Measurements from ENCODE around the gene ZSCAN5A.
"Not testable (repeated sequence)": the region's sequence is repeated elsewhere in the genome, so short reads cannot be mapped to it uniquely, and the experiment has no call there.

The ZSCAN5A gene

DNA sequence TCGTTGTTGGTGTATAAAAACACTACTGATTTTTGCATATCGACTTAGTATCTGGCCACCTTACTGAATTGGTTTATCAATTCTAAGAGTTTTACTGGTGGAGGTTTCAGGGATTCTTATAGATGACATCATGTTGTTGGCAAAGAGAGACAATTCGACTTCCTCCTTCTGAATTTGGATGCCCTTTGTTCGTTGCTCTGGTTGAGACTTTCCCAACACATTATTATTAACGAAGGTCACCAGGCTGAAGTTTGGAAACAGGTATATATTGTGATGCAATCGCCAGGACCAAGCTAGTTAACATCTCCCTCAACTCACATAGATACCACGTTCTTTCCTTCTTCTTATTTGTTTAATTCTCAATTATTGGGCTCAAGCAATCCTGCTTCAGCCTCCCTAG, 115.0 kb downstream of the ZSCAN5A start:
- DNase-seq, result no peak

DNA sequence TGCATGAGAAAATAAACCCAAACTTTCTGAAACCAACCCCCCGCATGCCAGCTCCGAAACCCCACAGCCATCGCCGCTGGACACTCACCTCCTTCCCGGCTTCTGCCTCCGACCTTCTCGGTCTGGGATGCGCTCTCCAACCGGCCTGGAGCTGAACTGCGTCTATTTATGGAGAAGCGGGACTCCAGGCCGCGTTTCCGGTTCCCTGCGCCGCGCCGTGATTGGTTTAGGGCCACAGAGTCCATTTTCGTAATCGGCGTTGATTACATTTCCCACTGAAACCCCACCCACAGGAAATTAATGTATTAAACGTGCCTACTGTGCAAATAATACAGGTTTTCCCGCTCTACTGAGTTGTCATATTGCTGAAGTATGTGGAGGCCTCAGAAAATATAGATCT, 117.0 kb downstream of the ZSCAN5A start, which contains the start of gene ZSCAN5B:
TSS of gene ZSCAN5B (minus strand) at position 138 of the 400 bp plus-strand sequence. CDS start 4,731 bp downstream, outside the sequence.
- not testable (repeated sequence) for DNase-seq

DNA sequence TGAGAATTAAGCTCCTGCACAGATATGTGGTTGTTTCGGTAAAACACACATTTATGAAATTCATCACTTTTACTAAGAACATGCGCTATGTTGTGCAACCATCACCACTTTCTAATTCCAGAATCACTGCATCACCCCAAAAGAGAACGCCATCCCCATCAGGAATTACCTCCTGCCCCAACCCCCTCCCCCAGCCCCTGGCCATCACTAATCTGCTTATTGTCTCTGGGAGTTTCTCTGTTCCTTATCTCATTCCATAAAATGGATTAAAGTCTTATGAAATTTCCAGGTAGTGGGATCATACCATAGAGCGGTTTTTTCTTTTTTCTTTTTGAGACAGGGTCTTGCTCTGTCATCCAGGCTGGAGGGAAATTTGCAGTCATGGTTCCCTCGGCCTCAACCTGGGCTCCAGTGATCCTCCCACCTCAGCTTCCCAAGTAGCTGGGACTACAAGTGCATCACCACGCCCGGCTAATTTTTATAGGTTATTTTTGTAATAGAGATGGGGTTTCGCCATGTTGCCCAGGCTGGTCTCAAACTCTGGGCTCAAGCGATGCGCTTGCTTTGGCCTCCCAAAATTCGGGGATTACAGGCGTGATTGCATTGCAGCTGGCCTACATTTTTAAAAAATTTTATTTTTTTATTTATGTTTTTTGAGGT, 120.5 kb downstream of the ZSCAN5A start:
- no peak for DNase-seq

DNA sequence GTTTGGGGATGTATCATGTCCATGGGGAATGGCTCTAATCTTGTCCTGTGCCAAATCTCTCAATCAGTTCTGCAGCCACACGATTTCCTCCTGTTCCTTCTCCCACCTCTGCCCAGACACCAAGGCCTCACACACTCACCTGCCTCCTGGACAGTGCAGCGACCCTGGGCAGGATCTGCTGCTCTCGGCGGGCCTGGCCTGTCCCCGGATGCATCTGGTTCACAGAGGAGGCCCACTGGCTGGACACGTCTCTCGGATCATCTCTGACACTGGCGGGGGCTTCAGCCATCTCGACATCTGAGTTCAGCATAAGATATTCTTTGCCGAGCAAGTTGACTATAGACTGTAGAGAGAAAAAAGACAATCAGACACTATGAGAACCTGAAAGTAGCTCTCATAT, 122.9 kb downstream of the ZSCAN5A start:
- DNase-seq, result no peak

DNA sequence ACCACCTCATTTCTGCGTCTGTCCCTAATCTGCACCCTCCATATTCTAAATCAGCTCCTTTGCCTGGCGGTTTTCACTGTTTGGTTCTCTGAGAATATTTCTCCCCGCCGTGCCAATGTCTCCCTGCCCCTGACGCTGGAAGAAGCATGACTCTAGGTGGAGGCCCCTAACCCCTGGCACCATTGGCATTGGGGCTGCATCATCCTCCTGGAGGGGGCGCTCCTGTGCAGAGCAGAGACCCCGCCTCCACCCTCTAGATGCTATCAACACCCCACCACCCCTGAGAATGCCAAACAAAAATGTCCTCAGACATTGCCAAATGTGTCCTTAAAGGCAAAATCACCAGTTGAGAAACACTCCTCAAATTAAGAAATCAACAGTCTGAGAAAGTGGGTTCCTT, 123.5 kb downstream of the ZSCAN5A start:
- no peak for DNase-seq

DNA sequence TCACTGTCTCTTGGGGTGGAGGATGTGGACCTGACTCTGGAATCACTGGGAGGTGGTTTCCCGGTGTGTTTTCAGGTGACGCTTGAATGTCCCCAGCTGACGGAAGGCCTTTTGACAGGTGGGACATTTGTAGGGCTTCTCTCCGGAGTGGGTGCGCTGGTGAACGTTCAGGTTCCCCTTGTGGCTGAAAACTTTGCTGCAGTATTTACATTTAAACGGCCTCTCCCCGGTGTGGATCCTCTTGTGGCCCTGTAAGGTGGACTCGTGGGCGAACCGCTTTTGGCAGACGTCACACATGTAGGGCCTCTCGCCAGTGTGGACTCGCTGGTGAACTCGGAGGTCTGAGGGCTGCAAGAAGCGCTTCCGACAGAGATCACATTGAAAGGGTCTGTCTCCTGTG, 124.9 kb downstream of the ZSCAN5A start:
- DNase-seq, result no peak

DNA sequence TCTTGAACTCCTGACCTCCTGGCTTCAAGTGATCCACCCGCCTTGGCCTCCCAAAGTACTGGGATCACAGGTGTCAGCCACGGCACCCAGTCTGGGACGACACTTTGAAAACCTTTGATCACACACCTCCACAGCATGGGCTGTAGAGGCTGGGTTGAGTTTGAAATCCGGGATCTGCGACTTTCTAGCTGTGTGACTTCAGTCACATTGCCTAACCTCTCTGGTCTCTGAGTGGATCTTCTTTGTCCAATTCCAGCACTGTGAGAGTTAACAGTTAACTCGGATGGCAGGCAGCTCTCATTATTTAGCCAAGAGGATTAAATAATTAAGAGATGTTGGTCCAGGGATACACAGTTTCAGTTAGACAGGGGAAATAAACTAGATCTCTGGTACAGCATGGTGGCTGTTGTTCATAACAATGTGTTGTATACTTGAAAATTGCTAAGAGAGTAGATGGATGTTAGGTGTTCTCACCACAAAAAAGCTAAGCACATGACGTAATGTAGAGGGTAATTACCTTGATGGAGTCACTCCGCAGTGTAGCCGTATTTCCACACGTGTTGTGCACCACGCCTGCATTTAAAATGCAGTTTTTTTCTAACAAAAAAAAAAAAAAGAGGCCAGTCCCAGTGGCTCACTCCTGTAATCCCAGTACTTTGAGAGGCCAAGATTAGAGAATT, 136.9 kb downstream of the ZSCAN5A start:
- no peak for DNase-seq

DNA sequence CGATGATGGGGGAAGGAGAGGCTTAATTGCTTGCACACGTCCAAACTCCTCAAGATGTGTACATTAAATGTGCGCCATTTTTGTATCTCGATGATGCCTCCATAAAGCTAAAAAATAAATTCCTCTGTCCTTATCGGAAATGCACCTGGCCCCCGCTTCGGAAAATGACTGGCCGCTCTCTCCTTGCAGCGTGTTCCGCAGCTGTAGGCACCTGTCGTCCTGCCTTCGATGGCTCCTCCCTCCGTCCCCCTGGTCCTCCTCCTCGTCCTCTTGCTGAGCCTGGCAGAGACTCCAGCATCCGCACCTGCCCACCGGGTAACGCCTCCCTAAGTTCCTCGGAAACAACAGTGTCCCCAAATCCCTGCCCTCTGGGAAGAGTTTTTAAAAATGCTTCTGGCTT, 137.8 kb downstream of the ZSCAN5A start:
- DNase-seq, result no peak

DNA sequence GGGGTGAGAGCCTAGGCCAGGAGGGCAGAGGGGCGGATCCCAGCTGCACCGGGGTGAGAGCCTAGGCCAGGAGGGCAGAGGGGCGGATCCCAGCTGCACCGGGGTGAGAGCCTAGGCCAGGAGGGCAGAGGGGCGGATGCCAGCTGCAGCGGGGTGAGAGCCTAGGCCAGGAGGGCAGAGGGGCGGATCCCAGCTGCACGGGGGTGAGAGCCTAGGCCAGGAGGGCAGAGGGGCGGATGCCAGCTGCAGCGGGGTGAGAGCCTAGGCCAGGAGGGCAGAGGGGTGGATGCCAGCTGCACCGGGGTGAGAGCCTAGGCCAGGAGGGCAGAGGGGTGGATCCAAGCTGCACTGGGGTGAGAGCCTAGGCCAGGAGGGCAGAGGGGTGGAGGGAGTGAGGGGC, 138.3 kb downstream of the ZSCAN5A start:
- not testable (repeated sequence) for DNase-seq

DNA sequence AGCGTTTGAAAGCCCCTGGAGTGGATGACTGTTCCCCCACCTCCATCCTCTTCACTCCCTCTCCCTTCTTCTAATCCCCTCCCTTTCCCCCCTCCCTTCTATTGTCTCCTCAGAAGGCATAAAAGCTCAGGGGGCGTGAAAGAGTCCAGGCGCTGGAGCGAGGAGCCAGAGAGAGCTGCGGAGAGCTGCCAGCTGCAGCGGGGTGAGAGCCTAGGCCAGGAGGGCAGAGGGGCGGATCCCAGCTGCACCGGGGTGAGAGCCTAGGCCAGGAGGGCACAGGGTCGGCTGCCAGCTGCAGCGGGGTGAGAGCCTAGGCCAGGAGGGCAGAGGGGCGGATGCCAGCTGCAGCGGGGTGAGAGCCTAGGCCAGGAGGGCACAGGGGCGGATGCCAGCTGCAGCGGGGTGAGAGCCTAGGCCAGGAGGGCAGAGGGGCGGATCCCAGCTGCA, 138.8 kb downstream of the ZSCAN5A start, which contains the start of gene GALP:
TSS of gene GALP (plus strand) at position 148 of the 447 bp plus-strand sequence. CDS start 1,101 bp downstream, outside the sequence.
- not testable (repeated sequence) for DNase-seq

DNA sequence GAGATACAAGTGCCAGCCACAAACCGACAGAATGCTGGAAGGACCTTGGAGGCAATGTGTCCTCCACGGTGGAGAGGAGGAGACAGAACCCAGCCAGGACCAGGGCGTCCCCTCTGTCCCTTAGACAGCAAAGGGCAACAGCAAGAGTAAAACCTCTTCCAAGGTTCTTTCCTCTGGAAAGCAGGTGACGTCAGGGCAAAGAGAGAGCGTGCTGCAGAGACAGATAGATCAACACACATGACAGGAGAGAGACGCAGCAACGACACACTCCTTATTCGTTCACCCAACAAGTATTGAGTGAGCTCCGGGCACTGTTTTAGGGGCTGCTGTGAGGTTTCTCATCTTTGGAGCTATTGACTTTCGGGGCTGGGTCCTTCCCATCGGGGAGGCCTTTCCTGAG, 140.1 kb downstream of the ZSCAN5A start:
- DNase-seq, result no peak

DNA sequence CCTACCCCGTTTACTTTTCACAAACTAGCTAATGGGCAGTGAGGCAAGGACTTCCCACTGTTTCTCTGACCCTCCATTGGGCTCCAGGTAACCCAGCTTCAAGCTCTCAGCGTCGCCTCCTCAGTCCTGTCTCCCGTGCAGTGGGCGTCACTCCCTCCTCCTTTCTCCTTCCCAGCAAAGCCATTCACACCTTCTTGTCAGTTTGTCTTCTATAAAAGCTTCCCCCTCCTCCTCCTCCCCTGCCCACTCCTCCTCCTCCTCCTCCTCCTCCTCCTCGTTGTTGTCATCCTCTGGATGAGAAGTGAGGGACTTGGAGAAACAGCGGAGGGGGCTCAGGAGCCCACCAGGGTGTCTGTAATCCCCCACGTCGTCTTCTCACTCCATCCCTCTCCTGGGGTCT, 140.6 kb downstream of the ZSCAN5A start:
- DNase-seq, result no peak
